ENCODE results near the gene KRT4. TPM values are rescaled to one million over a fixed set of nuclear protein-coding genes. Genes with fewer than 3 reads are reported as not detected.
A peak's percentile ranks its signal among the peaks of the same experiment; 100 is the strongest.

Gene KRT4
- total and polyA plus RNA-seq, 10 donors, result 0.37 to 3.4 (median 0.97) TPM; not detected in 6

DNA sequence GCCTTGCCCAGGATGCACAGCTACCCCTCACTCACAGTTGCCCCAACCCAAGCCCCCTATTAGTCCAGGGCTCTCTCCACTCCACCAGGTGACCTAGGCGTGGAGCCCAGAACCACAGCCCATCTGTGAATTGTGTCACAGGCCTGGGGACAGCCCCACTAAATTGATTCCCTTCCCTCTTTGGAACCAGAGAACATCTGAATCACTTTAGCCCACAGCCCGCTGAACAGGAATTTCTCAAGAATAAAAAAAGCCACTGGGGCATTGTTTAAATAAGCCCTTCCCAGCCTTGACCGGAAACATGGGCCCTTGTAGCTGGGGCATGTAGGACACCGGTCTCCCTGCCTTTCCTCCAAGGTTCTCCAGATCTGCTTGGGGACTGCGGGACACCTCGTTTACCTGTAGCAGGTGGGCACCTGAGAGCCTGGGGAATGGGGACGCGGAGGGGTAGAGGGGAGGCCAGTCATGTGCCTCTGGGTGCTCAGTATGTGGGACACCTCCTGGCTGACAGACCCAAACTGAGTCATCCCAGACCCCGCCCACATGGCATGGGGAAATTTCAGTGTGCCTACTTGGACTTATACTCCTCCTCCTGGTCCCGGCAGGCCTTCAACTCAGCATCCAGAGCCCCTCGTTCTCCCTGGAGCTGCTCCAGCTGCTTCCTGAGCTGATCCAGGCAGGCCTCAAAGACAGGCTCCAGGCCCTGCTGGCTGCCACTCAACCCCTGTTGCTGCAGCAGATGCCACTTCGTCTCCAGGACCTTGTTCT, 33.6 kb upstream of the KRT4 start:
- Histone ChIP-seq H3K4me1 (no peaks in the 10 kb centered on the region), H3K27ac (no peak overlapping the region), H3K9me3 (no peaks in the 10 kb centered on the region), H3K4me3 (no peak overlapping the region), H3K27me3 (replicated peaks in 1 of 7) (peaks cover 0 to 18% (median 0%) of the 10 kb centered on the region in 7 donors), H3K36me3 (no peaks in the 10 kb centered on the region)
- peak; percentile 56 for DNase-seq
- intact Hi-C loops (cut with DNase I; ENCODE audit: low total_unique reads), result no loop called here
- 73 to 85% (median 79%) methylated on average over 6 to 12 of the region's 12 CpGs for WGBS, 5 donors
- TF ChIP-seq POLR2A (IDR thresholded peaks at IDR 0.05), result no peak
- TF ChIP-seq POLR2AphosphoS5 (IDR thresholded peaks at IDR 0.05), result no peak
- TF ChIP-seq, protein P1, sequence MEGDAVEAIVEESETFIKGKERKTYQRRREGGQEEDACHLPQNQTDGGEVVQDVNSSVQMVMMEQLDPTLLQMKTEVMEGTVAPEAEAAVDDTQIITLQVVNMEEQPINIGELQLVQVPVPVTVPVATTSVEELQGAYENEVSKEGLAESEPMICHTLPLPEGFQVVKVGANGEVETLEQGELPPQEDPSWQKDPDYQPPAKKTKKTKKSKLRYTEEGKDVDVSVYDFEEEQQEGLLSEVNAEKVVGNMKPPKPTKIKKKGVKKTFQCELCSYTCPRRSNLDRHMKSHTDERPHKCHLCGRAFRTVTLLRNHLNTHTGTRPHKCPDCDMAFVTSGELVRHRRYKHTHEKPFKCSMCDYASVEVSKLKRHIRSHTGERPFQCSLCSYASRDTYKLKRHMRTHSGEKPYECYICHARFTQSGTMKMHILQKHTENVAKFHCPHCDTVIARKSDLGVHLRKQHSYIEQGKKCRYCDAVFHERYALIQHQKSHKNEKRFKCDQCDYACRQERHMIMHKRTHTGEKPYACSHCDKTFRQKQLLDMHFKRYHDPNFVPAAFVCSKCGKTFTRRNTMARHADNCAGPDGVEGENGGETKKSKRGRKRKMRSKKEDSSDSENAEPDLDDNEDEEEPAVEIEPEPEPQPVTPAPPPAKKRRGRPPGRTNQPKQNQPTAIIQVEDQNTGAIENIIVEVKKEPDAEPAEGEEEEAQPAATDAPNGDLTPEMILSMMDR (IDR thresholded peaks at IDR 0.05 in 8 of 11, conservative IDR thresholded peaks at IDR 0.05 in 3 of 11), result no peak

- intact Hi-C loops (cut with DNase I; ENCODE audit: low total_unique reads), result no loop called here
- H3K27me3 ChIP-seq (replicated peaks in 1 of 7), result peaks cover 0 to 12% (median 0%) of the 10 kb centered on the region in 7 donors
- peak; percentile 49 for DNase-seq
- WGBS, 5 donors, result 71 to 85% (median 80%) methylated on average over 8 of the region's 8 CpGs
- no peak for TF ChIP-seq POLR2AphosphoS5 (IDR thresholded peaks at IDR 0.05)
- TF ChIP-seq, protein P1 (IDR thresholded peaks at IDR 0.05 in 8 of 11, conservative IDR thresholded peaks at IDR 0.05 in 3 of 11), result no peak
- TF ChIP-seq POLR2A (IDR thresholded peaks at IDR 0.05), result no peak
- no peaks in the 10 kb centered on the region for H3K4me1 ChIP-seq
- H3K9me3 ChIP-seq, result no peaks in the 10 kb centered on the region
- no peaks in the 10 kb centered on the region for H3K36me3 ChIP-seq
- H3K27ac ChIP-seq, result no peak overlapping the region
- no peak overlapping the region for H3K4me3 ChIP-seq
Observed at GRCh38 chr12:52846356-52846970, 32.5 kb upstream of the KRT4 start.

GRCh38 chr12:52845946-52846345, 32.0 kb upstream of the KRT4 start:
- H3K4me1 ChIP-seq, result no peaks in the 10 kb centered on the region
- intact Hi-C loops (cut with DNase I; ENCODE audit: low total_unique reads), result no loop called here
- H3K9me3 ChIP-seq, result no peaks in the 10 kb centered on the region
- WGBS, 5 donors, result 20 to 72% (median 55%) methylated on average over 1 of the region's 1 CpG
- DNase-seq, result peak; percentile 7
- no peaks in the 10 kb centered on the region for H3K36me3 ChIP-seq
- H3K27me3 ChIP-seq (replicated peaks in 1 of 7), result peaks cover 0 to 9% (median 0%) of the 10 kb centered on the region in 7 donors
- no peak overlapping the region for H3K4me3 ChIP-seq
- TF ChIP-seq, protein P1 (IDR thresholded peaks at IDR 0.05 in 8 of 11, conservative IDR thresholded peaks at IDR 0.05 in 3 of 11), result no peak
- TF ChIP-seq POLR2AphosphoS5 (IDR thresholded peaks at IDR 0.05) (no peak), POLR2A (IDR thresholded peaks at IDR 0.05) (no peak)
- H3K27ac ChIP-seq, result no peak overlapping the region

DNA sequence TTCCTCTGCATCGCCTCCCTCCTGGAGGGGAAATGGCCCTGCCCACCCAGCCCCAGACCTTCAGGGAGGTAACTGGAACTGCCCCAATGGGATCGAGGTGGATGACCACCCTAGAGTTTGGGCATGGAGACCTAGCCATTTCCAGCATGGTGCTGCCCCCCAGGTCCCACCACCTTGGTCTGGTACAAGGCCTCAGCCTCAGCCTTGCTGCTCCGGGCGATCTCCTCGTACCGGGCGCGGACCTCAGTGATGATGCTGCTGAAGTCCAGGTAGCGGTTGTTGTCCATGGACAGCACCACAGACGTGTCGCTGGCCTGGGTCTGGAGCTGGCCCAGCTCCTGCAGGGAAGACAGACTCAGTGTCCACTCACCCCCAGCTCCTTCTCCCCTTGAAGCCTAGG, 30.5 kb upstream of the KRT4 start:
- H3K27ac ChIP-seq, result no peak overlapping the region
- WGBS, 5 donors, result 77 to 97% (median 94%) methylated on average over 10 to 11 of the region's 11 CpGs
- TF ChIP-seq, protein P1 (IDR thresholded peaks at IDR 0.05 in 8 of 11, conservative IDR thresholded peaks at IDR 0.05 in 3 of 11), result no peak
- no peak for TF ChIP-seq POLR2A (IDR thresholded peaks at IDR 0.05)
- TF ChIP-seq POLR2AphosphoS5 (IDR thresholded peaks at IDR 0.05), result no peak

More for the DNA sequence above, 30.5 kb upstream of the KRT4 start:
- intact Hi-C loops (cut with DNase I; ENCODE audit: low total_unique reads), result no loop called here
- Histone ChIP-seq H3K36me3 (no peaks in the 10 kb centered on the region), H3K27me3 (replicated peaks in 1 of 7) (peaks cover 0 to 20% (median 0%) of the 10 kb centered on the region in 7 donors), H3K9me3 (no peaks in the 10 kb centered on the region), H3K4me1 (no peaks in the 10 kb centered on the region), H3K4me3 (no peak overlapping the region)
- DNase-seq, result peak; percentile 51
